Hematopoietic multipotent progenitor cell (in vitro differentiated cells): ENCODE results near the gene DGKH. TPM values are rescaled to one million over a fixed set of nuclear protein-coding genes. Genes with fewer than 3 reads are reported as not detected.
A peak's percentile ranks its signal among the peaks of the same experiment; 100 is the strongest.

ENCODE experiments used
- DNase-seq, 3 donors: peaks; one replicate each; pipeline ENCODE4 v3.0.0-alpha.2; 2011 to 2015; ENCODE audit warnings: low read depth in 2 of 3, low spot score in 2 of 3
- total RNA-seq: library from RNA; depleted of rRNA; stranded (reverse); fragments of >200 nt; gene quantifications from one replicate; pipeline ENCODE4 v1.2.3, GENCODE V29; 2012

The DGKH gene
- total RNA-seq, 1 donor = 0.81 TPM

GRCh38 chr13:42039946-42040729, 8.3 kb upstream of the DGKH start:
- peak; percentile 61 to 80 (median 77) for DNase-seq

- peak in 1 of 3 donors; percentile 11 for DNase-seq
Observed at GRCh38 chr13:42040730-42041010, 7.8 kb upstream of the DGKH start.

GRCh38 chr13:42041011-42041683, 7.3 kb upstream of the DGKH start:
- peak in 2 of 3 donors; percentile 26 to 44 for DNase-seq

GRCh38 chr13:42041684-42042035, 6.8 kb upstream of the DGKH start:
- peak in 2 of 3 donors; percentile 13 to 21 for DNase-seq

DNA sequence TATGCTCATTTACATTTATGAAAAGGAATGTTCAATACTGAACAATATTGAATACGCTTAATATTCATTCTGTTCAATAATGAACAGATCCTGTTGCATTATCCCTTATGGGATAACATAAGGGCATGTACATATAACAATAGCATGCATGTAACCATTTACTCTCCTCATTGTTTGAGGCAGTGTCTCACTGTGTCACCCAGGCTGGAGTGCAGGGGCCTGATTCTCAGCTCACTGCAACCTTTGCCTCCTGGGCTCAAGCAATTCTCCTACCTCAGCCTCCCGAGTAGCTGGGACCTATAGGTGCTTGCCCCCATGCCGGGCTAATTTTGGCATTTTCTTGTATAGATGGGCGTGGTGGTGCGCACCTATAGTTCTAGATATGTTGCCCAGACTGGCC, 4.8 kb upstream of the DGKH start:
- DNase-seq = no peak

DNA sequence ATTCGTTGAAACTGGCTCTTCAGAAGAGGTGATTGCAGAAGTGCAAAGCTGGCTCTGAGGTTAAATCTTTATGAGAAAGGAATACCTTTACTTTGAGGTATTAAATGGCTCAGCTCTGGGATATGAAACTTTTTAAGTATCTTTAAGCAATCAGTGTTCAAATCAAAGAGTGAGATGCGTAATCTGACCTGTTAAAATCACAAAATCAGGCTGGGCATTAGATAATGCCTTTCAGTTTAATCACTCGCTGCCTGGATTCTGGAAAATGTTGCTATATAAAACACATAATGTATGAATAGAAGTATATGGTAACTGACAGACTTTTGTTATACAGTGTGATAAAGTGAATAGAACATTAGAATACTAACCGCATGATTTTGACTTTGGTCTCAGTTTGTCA, 2.0 kb upstream of the DGKH start:
- no peak for DNase-seq

DNA sequence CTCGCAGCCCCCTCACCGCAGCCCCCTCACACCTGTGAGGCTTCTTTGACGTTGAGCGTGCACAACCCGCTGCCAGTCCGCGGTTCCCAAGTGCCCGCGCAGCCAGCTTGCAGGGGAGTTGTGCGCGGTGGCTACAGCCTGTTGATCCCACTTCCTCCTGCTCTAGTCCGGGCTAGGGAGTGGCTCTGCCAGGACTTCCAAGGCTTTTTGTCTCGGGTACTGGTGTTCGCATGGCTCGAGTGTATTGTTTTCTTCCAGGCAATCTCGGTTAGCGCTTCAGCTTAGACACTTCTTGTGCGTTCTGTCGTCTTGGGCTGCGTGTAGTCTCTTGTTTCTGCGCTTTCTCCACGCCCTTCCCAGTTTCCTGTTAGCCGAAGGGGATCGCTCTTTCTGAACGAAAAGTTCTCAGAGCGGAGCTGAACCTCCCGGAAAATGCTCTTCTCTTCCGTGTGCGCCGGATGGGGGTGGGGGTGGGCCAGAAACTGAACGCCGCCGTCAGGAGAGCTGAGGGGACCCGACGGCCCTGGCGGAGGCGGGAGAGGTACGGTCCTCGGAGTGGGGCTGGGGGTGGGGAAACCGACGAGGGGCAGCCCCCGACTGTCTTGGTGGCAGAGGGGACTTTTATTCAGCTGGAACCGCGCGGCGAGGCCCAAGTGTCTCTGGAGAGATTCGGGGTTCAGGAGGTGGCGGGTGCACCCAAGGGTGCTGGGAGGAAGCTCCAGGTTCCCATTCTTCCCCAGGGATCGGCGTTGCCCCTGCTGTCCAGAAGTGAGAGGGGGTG, 697 bp upstream of the DGKH start:
- peak in 1 of 3 donors; percentile 32 for DNase-seq

- DNase-seq = peak in 2 of 3 donors; percentile 26 to 30
Observed at GRCh38 chr13:42048684-42049453, 421 bp downstream of the DGKH start.

DNA sequence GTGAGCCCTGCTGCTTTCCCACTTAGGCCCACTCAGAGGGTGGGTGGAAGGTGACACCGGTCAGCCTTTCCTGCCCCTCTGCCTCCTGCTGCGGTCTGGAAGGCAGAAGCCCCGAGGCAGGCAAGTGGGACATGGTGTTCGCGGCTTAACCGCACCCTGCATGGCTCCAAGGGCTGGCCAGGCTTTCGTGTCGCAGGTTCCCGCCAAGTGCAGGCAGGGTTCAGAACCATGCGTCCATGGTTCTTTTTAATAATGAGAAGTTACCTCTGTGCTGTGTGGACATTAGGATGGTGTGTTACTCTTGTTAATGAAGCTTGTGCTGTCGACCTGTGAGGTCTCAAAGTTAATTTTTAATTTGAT, 986 bp downstream of the DGKH start:
- DNase-seq = no peak

GRCh38 chr13:42054798-42055499, 6.5 kb downstream of the DGKH start:
- no peak for DNase-seq

- DNase-seq = no peak
Observed at GRCh38 chr13:42055500-42056085, 7.1 kb downstream of the DGKH start.

- no peak for DNase-seq
Observed at GRCh38 chr13:42056146-42056545, 7.7 kb downstream of the DGKH start.

- no peak for DNase-seq
Observed at GRCh38 chr13:42056583-42056982, 8.1 kb downstream of the DGKH start.

DNA sequence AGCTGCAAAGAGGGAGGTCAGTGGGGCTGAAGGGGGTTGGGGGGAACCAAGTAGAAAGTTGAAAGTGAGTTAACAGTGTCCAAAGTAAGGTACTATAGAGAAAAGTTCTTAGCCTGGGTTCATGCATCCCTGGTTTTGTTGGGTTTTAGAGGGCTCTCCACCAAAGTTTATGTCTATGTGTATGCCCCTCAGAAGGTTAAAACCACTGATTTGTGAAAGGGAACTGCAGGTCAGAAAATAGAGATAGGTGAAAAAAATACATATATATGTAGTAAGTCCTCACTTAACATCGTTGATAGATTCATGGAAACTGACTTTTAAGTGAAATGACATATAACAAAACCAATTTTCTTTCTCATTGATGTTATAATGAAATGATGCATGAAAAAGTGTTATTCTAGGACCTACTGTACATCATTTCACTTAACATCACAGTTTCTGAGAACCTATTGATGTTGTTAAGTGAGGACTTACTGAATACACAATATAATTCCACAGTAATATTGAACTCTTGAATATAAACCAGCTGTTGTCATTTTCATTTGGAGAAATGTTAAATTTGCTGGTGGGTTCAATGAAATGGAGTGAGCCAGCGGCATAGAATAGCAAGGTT, 9.6 kb downstream of the DGKH start:
- no peak for DNase-seq

GRCh38 chr13:42061943-42062342, 13.5 kb downstream of the DGKH start:
- DNase-seq = no peak

GRCh38 chr13:42063105-42063504, 14.7 kb downstream of the DGKH start:
- no peak for DNase-seq

GRCh38 chr13:42064259-42064658, 15.8 kb downstream of the DGKH start:
- no peak for DNase-seq

- DNase-seq = no peak
Observed at GRCh38 chr13:42064966-42065365, 16.5 kb downstream of the DGKH start.

DNA sequence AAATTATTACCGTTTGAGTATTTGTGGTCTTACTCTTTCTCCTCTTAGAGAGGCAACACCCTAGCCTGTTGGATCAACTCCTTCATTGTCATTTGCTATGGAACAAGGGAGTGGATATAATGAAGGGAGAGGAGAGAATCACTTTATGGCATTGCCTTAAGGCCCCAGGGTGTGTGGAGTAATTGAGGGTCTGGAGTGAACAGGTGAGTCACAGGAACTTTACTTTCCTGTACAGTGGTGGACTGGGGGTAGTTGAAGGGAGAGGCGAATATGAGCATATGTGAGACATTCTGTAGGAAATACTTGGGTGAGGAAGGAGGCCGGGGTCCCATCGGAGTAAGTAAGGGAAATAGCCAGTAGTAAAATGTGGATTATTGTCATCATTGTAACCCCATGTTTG, 17.0 kb downstream of the DGKH start:
- DNase-seq = no peak

GRCh38 chr13:42066542-42066941, 18.1 kb downstream of the DGKH start:
- no peak for DNase-seq
